CD8-positive, alpha-beta memory T cell (primary cell): ENCODE measurements around the gene PIGQ. TPM values are rescaled to one million over a fixed set of nuclear protein-coding genes. Genes with fewer than 3 reads are reported as not detected.

Experiments used
- CTCF ChIA-PET: fragments of 350-600 bp; sonication (Branson Sonifier 250); formaldehyde crosslinking; loops from one replicate; lab custom pipeline; 2021; ENCODE audit warnings: antibody characterized with exemption; lab: Charles Lee
- POLR2A ChIA-PET: fragments of 350-600 bp; sonication (Branson Sonifier 250); formaldehyde crosslinking; loops from one replicate; lab custom pipeline; 2021; ENCODE audit warnings: antibody characterized with exemption; lab: Charles Lee
- DNase-seq, 5 donors: peaks; one replicate each; pipeline versions ENCODE4 v3.0.0 to v3.0.0-alpha.2; 2020 to 2022; ENCODE audit warnings: mixed read lengths in 1 of 5
- H3K27ac ChIP-seq: one replicate; pipeline ENCODE4 v1.7.0; 2013; ENCODE audit warnings: low read depth, mild to moderate bottlenecking, low read length, moderate library complexity
- H3K27me3 ChIP-seq: 2 replicates; pipeline ENCODE4 v1.7.0; 2013; ENCODE audit warnings: low read length, mild to moderate bottlenecking; ENCODE audit not compliant: insufficient read depth, poor library complexity, severe bottlenecking
- H3K36me3 ChIP-seq: 2 replicates; pipeline ENCODE4 v1.7.0; 2013; ENCODE audit warnings: mild to moderate bottlenecking, low read length, moderate library complexity; ENCODE audit not compliant: insufficient read depth
- H3K4me1 ChIP-seq: 2 replicates; pipeline ENCODE4 v1.7.0; 2013; ENCODE audit warnings: mild to moderate bottlenecking, low read length, moderate library complexity; ENCODE audit not compliant: insufficient read depth
- H3K4me3 ChIP-seq: 2 replicates; pipeline ENCODE4 v1.7.0; 2013; ENCODE audit warnings: mild to moderate bottlenecking, low read length
- H3K9me3 ChIP-seq: 2 replicates; pipeline ENCODE4 v1.7.0; 2013; ENCODE audit warnings: mild to moderate bottlenecking, low read length
- H3K27ac Mint-ChIP-seq, 8 donors: one replicate each; pipeline ENCODE4 v1.8.0; 2020 to 2021; ENCODE audit warnings: mixed read lengths in 8 of 8, mild to moderate bottlenecking in 6 of 8, inconsistent platforms in 3 of 8, moderate library complexity in 3 of 8
- H3K27me3 Mint-ChIP-seq, 2 donors: one replicate each; pipeline ENCODE4 v1.8.0; 2020 to 2021; ENCODE audit warnings: mixed read lengths in 2 of 2, mild to moderate bottlenecking in 1 of 2, moderate library complexity in 1 of 2
- H3K36me3 Mint-ChIP-seq, 3 donors: one replicate each; pipeline ENCODE4 v1.8.0; 2020 to 2021; ENCODE audit warnings: mixed read lengths in 3 of 3, inconsistent platforms in 1 of 3, mild to moderate bottlenecking in 1 of 3
- H3K4me1 Mint-ChIP-seq, 3 donors: one replicate each; pipeline ENCODE4 v1.8.0; 2020 to 2021; ENCODE audit warnings: mixed read lengths in 3 of 3, inconsistent platforms in 1 of 3, mild to moderate bottlenecking in 1 of 3
- H3K4me3 Mint-ChIP-seq, 7 donors: one replicate each; pipeline ENCODE4 v1.8.0; 2020 to 2021; ENCODE audit warnings: mixed read lengths in 7 of 7, mild to moderate bottlenecking in 6 of 7, moderate library complexity in 4 of 7, inconsistent platforms in 2 of 7
- H3K9me3 Mint-ChIP-seq, 5 donors: one replicate each; pipeline ENCODE4 v1.8.0; 2020 to 2022; ENCODE audit warnings: mixed read lengths in 5 of 5, mild to moderate bottlenecking in 3 of 5, moderate library complexity in 2 of 5, inconsistent platforms in 1 of 5
- polyA plus RNA-seq: library from polyadenylated mRNA; unstranded; fragments of 300-500 nt; fragmentation: Illumina TruSeq; gene quantifications from one replicate; pipeline ENCODE4 v1.2.3, GENCODE V29; 2021
- total RNA-seq, 2 experiments: library from RNA; stranded (reverse); gene quantifications; one replicate each; pipeline ENCODE4 v1.2.3, GENCODE V29; 2021

The PIGQ gene
- total and polyA plus RNA-seq, 3 experiments from 2014 or later = 14.0 to 50.1 (median 47.4) TPM

DNA sequence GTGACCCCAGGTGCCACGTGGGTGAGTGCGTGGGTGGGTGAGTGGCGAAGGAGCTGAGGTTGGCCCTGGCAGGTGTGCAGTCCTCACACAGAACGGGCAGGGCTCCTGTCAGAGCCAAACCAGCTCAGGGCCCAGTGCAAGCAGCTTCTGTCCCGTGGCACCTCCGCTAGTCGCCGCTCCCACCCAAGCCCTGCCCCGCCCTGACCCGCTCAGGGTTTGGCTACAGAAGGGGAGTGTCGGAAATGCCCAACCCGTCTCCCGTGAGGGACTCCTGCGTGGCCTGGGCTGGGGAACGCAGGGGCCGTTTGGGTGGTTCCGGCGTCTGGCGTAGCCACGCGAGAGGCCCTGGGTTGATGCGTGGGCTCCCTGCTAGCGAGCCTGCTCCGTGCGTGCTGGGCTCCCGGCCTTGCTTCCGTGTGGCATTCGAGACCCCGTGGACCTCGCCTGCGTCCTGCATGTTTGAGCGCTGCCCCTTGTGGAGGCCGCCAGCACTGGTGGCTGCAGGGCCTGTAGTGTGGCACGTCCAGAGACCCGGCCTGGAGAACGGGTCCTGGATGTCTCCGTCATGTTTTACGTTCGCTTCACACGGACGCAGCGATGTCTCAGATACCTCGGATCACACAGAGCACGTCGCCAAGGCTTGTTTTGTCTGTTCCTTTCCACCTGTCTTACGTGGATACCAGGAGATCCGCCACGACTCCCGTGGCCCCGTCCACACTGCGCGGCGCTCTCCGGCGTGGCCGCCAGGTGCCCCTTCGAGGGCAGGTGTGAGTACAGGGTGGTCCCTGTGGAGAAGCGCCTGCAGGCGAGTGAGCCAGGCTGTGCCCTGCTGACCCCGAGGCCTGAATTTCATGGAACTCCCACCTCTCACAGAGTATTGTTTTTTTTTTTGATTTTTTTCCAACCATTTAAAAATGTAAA, 32.1 kb upstream of the PIGQ start:
- Histone ChIP-seq H3K4me1 (no peaks in the 10 kb centered on the region), H3K4me3 (no peak overlapping the region), H3K36me3 (no peaks in the 10 kb centered on the region), H3K9me3 (no peaks in the 10 kb centered on the region), H3K27ac (no peak overlapping the region), H3K27me3 (no peaks in the 10 kb centered on the region)
- Mint-ChIP-seq H3K4me1 (peaks cover 0 to 13% (median 4%) of the 10 kb centered on the region in 3 donors), H3K9me3 (no peaks in the 10 kb centered on the region), H3K36me3 (peaks cover 0 to 31% (median 0%) of the 10 kb centered on the region in 3 donors), H3K27me3 (no peaks in the 10 kb centered on the region), H3K4me3 (no peak overlapping the region), H3K27ac (peak overlapping the region in 1 of 8 donors; percentile 74)
- CTCF ChIA-PET = no interaction called here
- POLR2A ChIA-PET = no interaction called here
- no peak for DNase-seq

DNA sequence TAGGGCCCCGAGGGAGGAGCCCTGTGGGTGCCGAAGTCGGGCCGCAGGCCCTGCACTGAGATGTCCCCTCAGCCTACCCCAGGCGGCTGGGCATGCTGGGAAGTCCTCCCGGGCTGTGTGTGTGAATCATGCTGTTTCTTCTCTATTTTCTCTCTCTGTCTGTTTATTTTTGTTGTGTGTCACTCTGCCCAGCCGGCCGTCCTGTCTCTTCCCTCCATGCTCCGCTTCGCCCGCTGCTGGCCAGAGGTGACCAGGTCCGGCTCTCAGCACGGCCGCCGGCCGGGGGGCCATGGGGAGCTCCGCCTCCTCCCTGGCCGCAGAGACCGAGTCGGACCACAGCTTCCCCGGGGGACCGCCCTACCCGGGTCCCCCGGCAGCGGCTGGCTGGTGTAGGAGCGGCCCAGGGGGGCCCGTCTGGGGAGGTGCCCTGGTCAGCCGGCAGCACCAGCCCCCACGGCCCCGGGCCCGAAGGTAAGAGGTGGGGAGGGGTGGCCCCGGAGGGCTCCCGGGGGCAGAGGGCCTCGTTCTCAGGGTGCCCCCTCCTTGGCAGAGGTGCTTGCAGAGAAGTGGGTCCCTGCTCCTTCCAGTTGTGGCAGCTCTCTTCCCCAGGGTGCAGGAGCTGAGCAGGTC, 29.8 kb upstream of the PIGQ start:
- H3K27me3 ChIP-seq = no peaks in the 10 kb centered on the region
- no peak for DNase-seq
- CTCF ChIA-PET = no interaction called here
- peaks cover 0 to 6% (median 4%) of the 10 kb centered on the region in 3 donors for H3K4me1 Mint-ChIP-seq
- H3K27ac Mint-ChIP-seq = no peak overlapping the region
- H3K4me1 ChIP-seq = no peaks in the 10 kb centered on the region
- no peaks in the 10 kb centered on the region for H3K27me3 Mint-ChIP-seq
- no peaks in the 10 kb centered on the region for H3K9me3 ChIP-seq
- no peak overlapping the region for H3K27ac ChIP-seq
- H3K36me3 Mint-ChIP-seq = peaks cover 0 to 28% (median 0%) of the 10 kb centered on the region in 3 donors
- H3K4me3 ChIP-seq = no peak overlapping the region
- POLR2A ChIA-PET = no interaction called here
- H3K9me3 Mint-ChIP-seq = no peaks in the 10 kb centered on the region
- H3K36me3 ChIP-seq = no peaks in the 10 kb centered on the region
- no peak overlapping the region for H3K4me3 Mint-ChIP-seq

GRCh38 chr16:540645-541340, 29.0 kb upstream of the PIGQ start:
- ChIA-PET POLR2A (no interaction called here), CTCF (no interaction called here)
- Mint-ChIP-seq H3K27me3 (no peaks in the 10 kb centered on the region), H3K36me3 (peaks cover 0 to 28% (median 0%) of the 10 kb centered on the region in 3 donors), H3K4me3 (no peak overlapping the region), H3K4me1 (peaks cover 0 to 6% (median 4%) of the 10 kb centered on the region in 3 donors), H3K27ac (no peak overlapping the region), H3K9me3 (no peaks in the 10 kb centered on the region)
- H3K27ac ChIP-seq = no peak overlapping the region
- no peaks in the 10 kb centered on the region for H3K36me3 ChIP-seq
- H3K4me3 ChIP-seq = no peak overlapping the region
- H3K27me3 ChIP-seq = no peaks in the 10 kb centered on the region
- no peak for DNase-seq
- no peaks in the 10 kb centered on the region for H3K4me1 ChIP-seq
- H3K9me3 ChIP-seq = no peaks in the 10 kb centered on the region

GRCh38 chr16:543301-544164, 26.2 kb upstream of the PIGQ start:
- CTCF ChIA-PET = no interaction called here
- no peak for DNase-seq
- Histone ChIP-seq H3K36me3 (no peaks in the 10 kb centered on the region), H3K4me1 (no peaks in the 10 kb centered on the region), H3K27ac (no peak overlapping the region), H3K9me3 (no peaks in the 10 kb centered on the region), H3K27me3 (no peaks in the 10 kb centered on the region), H3K4me3 (no peak overlapping the region)
- Mint-ChIP-seq H3K4me1 (peaks cover 0 to 6% (median 4%) of the 10 kb centered on the region in 3 donors), H3K36me3 (peaks cover 0 to 15% (median 0%) of the 10 kb centered on the region in 3 donors), H3K27ac (no peak overlapping the region), H3K4me3 (no peak overlapping the region), H3K27me3 (no peaks in the 10 kb centered on the region), H3K9me3 (no peaks in the 10 kb centered on the region)
- POLR2A ChIA-PET = no interaction called here

- Histone ChIP-seq H3K4me3 (no peak overlapping the region), H3K4me1 (no peaks in the 10 kb centered on the region), H3K36me3 (no peaks in the 10 kb centered on the region), H3K9me3 (no peaks in the 10 kb centered on the region), H3K27me3 (no peaks in the 10 kb centered on the region), H3K27ac (no peak overlapping the region)
- ChIA-PET POLR2A (no interaction called here), CTCF (no interaction called here)
- Mint-ChIP-seq H3K27ac (no peak overlapping the region), H3K4me1 (peaks cover 0 to 3% (median 3%) of the 10 kb centered on the region in 3 donors), H3K9me3 (no peaks in the 10 kb centered on the region), H3K27me3 (no peaks in the 10 kb centered on the region), H3K4me3 (no peak overlapping the region), H3K36me3 (peaks cover 0 to 12% (median 0%) of the 10 kb centered on the region in 3 donors)
- DNase-seq = no peak
Observed at GRCh38 chr16:544517-544916, 25.3 kb upstream of the PIGQ start.

GRCh38 chr16:546909-547770, 22.6 kb upstream of the PIGQ start:
- no peaks in the 10 kb centered on the region for H3K9me3 ChIP-seq
- H3K27ac ChIP-seq = no peak overlapping the region
- H3K4me1 ChIP-seq = no peaks in the 10 kb centered on the region
- H3K4me3 Mint-ChIP-seq = no peak overlapping the region
- H3K36me3 Mint-ChIP-seq = peaks cover 0 to 12% (median 0%) of the 10 kb centered on the region in 3 donors
- no peak overlapping the region for H3K27ac Mint-ChIP-seq
- CTCF ChIA-PET = no interaction called here
- H3K9me3 Mint-ChIP-seq = no peaks in the 10 kb centered on the region
- POLR2A ChIA-PET = no interaction called here
- H3K4me3 ChIP-seq = no peak overlapping the region
- peak; percentile 30 to 66 (median 37) for DNase-seq
- no peaks in the 10 kb centered on the region for H3K36me3 ChIP-seq
- H3K4me1 Mint-ChIP-seq = peaks cover 0 to 2% (median 2%) of the 10 kb centered on the region in 3 donors
- H3K27me3 Mint-ChIP-seq = no peaks in the 10 kb centered on the region
- no peaks in the 10 kb centered on the region for H3K27me3 ChIP-seq

DNA sequence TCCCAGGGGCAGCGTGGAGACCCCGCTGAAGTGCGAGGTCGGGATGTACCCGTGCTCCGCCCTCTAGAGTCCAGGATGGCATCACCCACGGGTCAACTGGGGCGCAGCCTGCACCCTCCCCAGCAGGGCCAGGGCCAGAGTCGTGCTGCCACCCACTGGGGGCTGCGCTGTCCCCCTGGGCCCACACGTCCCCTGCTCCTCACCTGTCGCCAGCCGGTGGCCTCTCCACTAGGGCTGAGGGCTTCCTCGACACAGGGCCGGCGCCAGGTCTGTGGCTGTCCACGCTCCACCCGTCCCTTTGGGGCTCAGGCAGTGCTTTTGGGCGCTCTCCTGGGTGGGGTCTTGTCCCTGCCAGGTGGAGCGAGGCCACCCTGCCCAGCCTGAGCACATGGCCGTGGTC, 21.2 kb upstream of the PIGQ start:
- H3K9me3 Mint-ChIP-seq = no peaks in the 10 kb centered on the region
- CTCF ChIA-PET = no interaction called here
- no peaks in the 10 kb centered on the region for H3K9me3 ChIP-seq
- no peak overlapping the region for H3K4me3 Mint-ChIP-seq
- H3K4me1 Mint-ChIP-seq = no peaks in the 10 kb centered on the region
- no peaks in the 10 kb centered on the region for H3K27me3 Mint-ChIP-seq
- no peak overlapping the region for H3K4me3 ChIP-seq
- POLR2A ChIA-PET = no interaction called here
- H3K4me1 ChIP-seq = no peaks in the 10 kb centered on the region
- DNase-seq = no peak
- no peaks in the 10 kb centered on the region for H3K36me3 ChIP-seq
- H3K27ac ChIP-seq = no peak overlapping the region
- no peak overlapping the region for H3K27ac Mint-ChIP-seq
- no peaks in the 10 kb centered on the region for H3K27me3 ChIP-seq
- peaks cover 0 to 9% (median 0%) of the 10 kb centered on the region in 3 donors for H3K36me3 Mint-ChIP-seq
